CD14-positive monocyte (primary cell): ENCODE results near the gene GOLPH3. TPM values are rescaled to one million over a fixed set of nuclear protein-coding genes. Genes with fewer than 3 reads are reported as not detected.
"Not testable (repeated sequence)": the region's sequence is repeated elsewhere in the genome, so short reads cannot be mapped to it uniquely, and the experiment has no call there.

Experiments
- DNase-seq, 3 donors: peaks; one replicate each; pipeline ENCODE4 v3.0.0-alpha.2; 2011 to 2022
- H2AFZ ChIP-seq: 2 replicates; pipeline ENCODE4 v1.6.0; 2012; ENCODE audit warnings: mild to moderate bottlenecking, low read depth, low read length, inconsistent platforms; ENCODE audit not compliant: insufficient read depth, poor library complexity, severe bottlenecking
- H3K27ac ChIP-seq, 2 donors: 1 replicate in 1 of 2; 2 replicates in 1 of 2; pipeline ENCODE4 v1.5.1; 2012 to 2013; ENCODE audit warnings: low read length in 2 of 2, control low read depth in 1 of 2, inconsistent platforms in 1 of 2, low read depth in 1 of 2, mild to moderate bottlenecking in 1 of 2
- H3K27me3 ChIP-seq, 2 donors: one replicate each; pipeline versions ENCODE4 v1.6.0 to v1.6.1; 2011 to 2013; ENCODE audit warnings: low read length in 2 of 2; ENCODE audit not compliant: control insufficient read depth in 2 of 2, insufficient read depth in 2 of 2
- H3K36me3 ChIP-seq, 2 donors: replicated peaks in 1 of 2; 1 replicate in 1 of 2; 2 replicates in 1 of 2; pipeline versions ENCODE4 v1.5.1 to v1.6.1; 2012 to 2013; ENCODE audit warnings: low read length in 2 of 2, control low read depth in 1 of 2, inconsistent platforms in 1 of 2, mild to moderate bottlenecking in 1 of 2; ENCODE audit not compliant: insufficient read depth in 2 of 2, control insufficient read depth in 1 of 2
- H3K4me1 ChIP-seq, 2 donors: 1 replicate in 1 of 2; 2 replicates in 1 of 2; pipeline versions ENCODE4 v1.5.1 to v1.6.1; 2012 to 2013; ENCODE audit warnings: low read length in 2 of 2, control low read depth in 1 of 2, inconsistent platforms in 1 of 2, mild to moderate bottlenecking in 1 of 2, moderate library complexity in 1 of 2; ENCODE audit not compliant: insufficient read depth in 2 of 2, control insufficient read depth in 1 of 2
- H3K4me2 ChIP-seq: replicated peaks from 2 replicates; pipeline ENCODE3; 2012; ENCODE audit warnings: low read length, moderate library complexity, mild to moderate bottlenecking; ENCODE audit not compliant: poor library complexity, severe bottlenecking; ENCODE audit errors: extremely low read depth
- H3K4me3 ChIP-seq, 3 experiments: fragments of 200-600 bp in 1 of 3; sonication (generic) in 1 of 3; replicated peaks in 1 of 3; 1 replicate in 2 of 3; 2 replicates in 1 of 3; pipeline ENCODE4 v1.5.1; 2011 to 2013; ENCODE audit warnings: low read length in 3 of 3, mild to moderate bottlenecking in 3 of 3, control low read depth in 2 of 3, low read depth in 2 of 3, inconsistent platforms in 1 of 3, moderate library complexity in 1 of 3
- H3K79me2 ChIP-seq: 2 replicates; pipeline ENCODE4 v1.6.0; 2012; ENCODE audit warnings: mild to moderate bottlenecking, control low read depth, inconsistent platforms, low read length, moderate library complexity; ENCODE audit not compliant: insufficient read depth
- H3K9ac ChIP-seq: 2 replicates; pipeline ENCODE4 v1.6.0; 2017; ENCODE audit warnings: low read length, mild to moderate bottlenecking; ENCODE audit not compliant: insufficient read depth, poor library complexity, severe bottlenecking
- H3K9me3 ChIP-seq, 2 donors: replicated peaks in 1 of 2; 1 replicate in 1 of 2; 2 replicates in 1 of 2; pipeline versions ENCODE4 v1.5.1 to v1.6.1; 2012 to 2013; ENCODE audit warnings: low read length in 2 of 2, control low read depth in 1 of 2; ENCODE audit not compliant: control insufficient read depth in 1 of 2, insufficient read depth in 1 of 2
- H4K20me1 ChIP-seq: 2 replicates; pipeline ENCODE4 v1.6.0; 2012; ENCODE audit warnings: mild to moderate bottlenecking, low read length, control low read depth, moderate library complexity; ENCODE audit not compliant: insufficient read depth
- H3K27ac Mint-ChIP-seq, 7 donors: one replicate each; pipeline ENCODE4 v1.8.0; 2020; ENCODE audit warnings: mild to moderate bottlenecking in 7 of 7, mixed read lengths in 7 of 7, moderate library complexity in 6 of 7, inconsistent platforms in 2 of 7
- H3K27me3 Mint-ChIP-seq, 3 donors: one replicate each; pipeline ENCODE4 v1.8.0; 2021 to 2022; ENCODE audit warnings: low read depth in 3 of 3, mild to moderate bottlenecking in 3 of 3, mixed read lengths in 3 of 3, moderate library complexity in 3 of 3, inconsistent platforms in 1 of 3
- H3K36me3 Mint-ChIP-seq, 2 donors: one replicate each; pipeline ENCODE4 v1.8.0; 2020; ENCODE audit warnings: mixed read lengths in 2 of 2, inconsistent platforms in 1 of 2, mild to moderate bottlenecking in 1 of 2
- H3K4me1 Mint-ChIP-seq: one replicate; pipeline ENCODE4 v1.8.0; 2020; ENCODE audit warnings: mild to moderate bottlenecking, mixed read lengths
- H3K4me3 Mint-ChIP-seq, 2 donors: one replicate each; pipeline ENCODE4 v1.8.0; 2020; ENCODE audit warnings: mild to moderate bottlenecking in 2 of 2, mixed read lengths in 2 of 2, moderate library complexity in 1 of 2
- H3K9me3 Mint-ChIP-seq, 7 donors: one replicate each; pipeline ENCODE4 v1.8.0; 2020 to 2022; ENCODE audit warnings: mixed read lengths in 7 of 7, mild to moderate bottlenecking in 6 of 7, moderate library complexity in 6 of 7, inconsistent platforms in 2 of 7
- CTCF ChIP-seq: fragments of 200-600 bp; IDR thresholded peaks from one replicate; pipeline ENCODE4 v1.8.0; 2022; ENCODE audit warnings: antibody characterized with exemption, mild to moderate bottlenecking
- WGBS: methylation state at CpG from one replicate; pipeline ENCODE4 v1.1.5; 2013; ENCODE audit warnings: missing lambda C conversion rate; ENCODE audit not compliant: insufficient coverage; 5-methylcytosine and 5-hydroxymethylcytosine counted together
- intact Hi-C, 2 donors: fragments of 100-400 bp; cut with micrococcal nuclease; formaldehyde crosslinking; loops; one replicate each; pipeline versions ENCODE4 v1.15.0 to v1.15.1; 2023
- polyA plus RNA-seq, 3 donors: library from polyadenylated mRNA; depleted of rRNA in 1 of 3; unstranded in 2 of 3; stranded (reverse) in 1 of 3; fragments of 300-500 nt in 2 of 3; fragments of >200 nt in 1 of 3; fragmentation: Illumina TruSeq in 2 of 3; gene quantifications; 1 replicate in 2 of 3; 2 replicates in 1 of 3; pipeline ENCODE4 v1.2.3, GENCODE V29; 2012 to 2021
- small RNA-seq: library from RNA; depleted of rRNA; stranded (forward); fragments of <200 nt; gene quantifications from one replicate; pipeline ENCODE3, GENCODE V24; 2012; ENCODE audit warnings: low read depth; ENCODE audit not compliant: insufficient read length

The GOLPH3 gene
- polyA plus RNA-seq, 3 donors: 25.1 to 108 (median 105) TPM

GRCh38 chr5:32078855-32079254, 95.3 kb downstream of the GOLPH3 start:
- H3K4me2 ChIP-seq, H3K36me3 ChIP-seq, H3K4me3 ChIP-seq, H3K27ac ChIP-seq, H3K79me2 ChIP-seq, H3K27me3 Mint-ChIP-seq, H3K4me1 ChIP-seq, H3K36me3 Mint-ChIP-seq, H2AFZ ChIP-seq, H4K20me1 ChIP-seq, H3K27me3 ChIP-seq, H3K9ac ChIP-seq, H3K4me3 Mint-ChIP-seq, H3K4me1 Mint-ChIP-seq, H3K27ac Mint-ChIP-seq, H3K9me3 Mint-ChIP-seq, intact Hi-C loops, DNase-seq, H3K9me3 ChIP-seq: not testable (repeated sequence)
- WGBS: 100% methylated on average over 1 of the region's 6 CpGs

DNA sequence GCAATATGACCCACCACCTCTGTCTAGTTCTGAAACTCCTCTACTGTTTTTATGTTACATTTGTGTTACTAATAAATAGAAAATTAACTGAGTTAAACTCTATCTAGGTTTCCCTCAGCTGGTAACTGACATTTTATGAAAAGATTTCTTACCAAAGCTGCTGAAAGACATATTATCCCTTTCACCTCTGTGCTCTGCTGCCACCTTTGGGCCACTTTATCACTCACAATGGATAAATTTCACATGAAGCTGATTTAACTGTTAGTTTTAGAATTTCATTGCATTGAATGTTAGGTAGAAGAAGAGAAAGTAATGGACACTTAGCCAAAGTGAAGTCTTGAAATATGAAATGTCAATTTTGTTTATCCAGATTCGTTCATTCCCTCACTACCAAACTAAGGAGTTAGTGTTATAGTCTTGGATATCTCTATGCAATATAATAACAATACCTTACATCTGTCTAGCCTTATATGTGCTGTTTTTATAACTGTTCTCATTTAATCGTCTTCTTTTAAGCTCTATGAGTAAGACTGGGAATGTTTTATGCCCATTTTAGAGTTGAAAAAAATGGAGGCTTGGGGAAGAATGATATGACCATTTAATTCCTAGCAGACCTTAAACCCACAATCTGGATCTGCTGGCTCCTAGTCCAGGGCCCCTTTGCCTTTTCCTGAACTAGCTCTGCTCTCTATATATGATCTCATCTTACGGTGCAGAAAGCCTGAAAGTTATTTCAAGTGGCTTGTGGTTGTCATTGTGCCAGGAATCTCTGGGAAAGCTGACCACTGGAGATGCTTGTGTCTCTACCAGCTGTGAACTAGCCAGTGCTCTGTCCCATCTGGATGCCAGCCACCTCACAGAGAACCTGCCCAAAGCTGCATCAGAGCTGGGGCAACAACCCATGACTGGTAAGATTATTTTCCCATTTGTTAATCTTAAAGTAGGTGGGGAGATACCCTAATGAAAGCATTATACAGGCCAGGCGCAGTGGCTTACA, 97.1 kb downstream of the GOLPH3 start:
- H4K20me1 ChIP-seq: no peaks in the 10 kb centered on the region
- intact Hi-C loops: no loop called here
- H3K9me3 ChIP-seq: no peaks in the 10 kb centered on the region
- Mint-ChIP-seq H3K36me3 (no peaks in the 10 kb centered on the region), H3K4me1 (no peaks in the 10 kb centered on the region), H3K4me3 (no peak overlapping the region), H3K27me3 (peaks cover 0 to 4% (median 0%) of the 10 kb centered on the region in 3 donors), H3K27ac (no peak overlapping the region), H3K9me3 (peaks cover 0 to 6% (median 0%) of the 10 kb centered on the region in 7 donors)
- no peak overlapping the region for H3K27ac ChIP-seq
- DNase-seq: peak; percentile 4 to 32 (median 17)
- no peaks in the 10 kb centered on the region for H3K79me2 ChIP-seq
- H3K4me2 ChIP-seq: no peak overlapping the region
- peak; percentile 71 for TF ChIP-seq CTCF
- no peaks in the 10 kb centered on the region for H3K4me1 ChIP-seq
- H3K4me3 ChIP-seq: no peak overlapping the region
- H3K36me3 ChIP-seq: no peaks in the 10 kb centered on the region
- H2AFZ ChIP-seq: no peak overlapping the region
- WGBS: no CpG with 5 or more reads among the region's 4 CpGs
- H3K27me3 ChIP-seq: no peaks in the 10 kb centered on the region
- H3K9ac ChIP-seq: no peak overlapping the region

Small RNAs within 50 kb of the gene (small RNA-seq; reads per million reads assigned to genes)
- gene RF00019: not detected

Other genes starting within 250 kb of the GOLPH3 start
- gene MTMR12, start 138.6 kb upstream of the GOLPH3 start, polyA plus RNA-seq: 10 to 100 TPM; 10.3 to 19.0 (median 17.3) TPM